CD4-positive, alpha-beta T cell treated with Interferon alpha-2 for 1 hour (primary cell): ENCODE measurements around the gene CCNY.
"Not testable (repeated sequence)": the region's sequence is repeated elsewhere in the genome, so short reads cannot be mapped to it uniquely, and the experiment has no call there.

Experiments
- DNase-seq, 2 donors: peaks; one replicate each; pipeline ENCODE4 v3.0.0-alpha.2; 2020 to 2022

The CCNY gene

GRCh38 chr10:35535136-35535535, 198.8 kb downstream of the CCNY start:
- no peak for DNase-seq

GRCh38 chr10:35536789-35537188, 200.5 kb downstream of the CCNY start:
- no peak for DNase-seq

- not testable (repeated sequence) for DNase-seq
These were observed 201.6 kb downstream of the CCNY start for GRCh38 chr10:35537925-35538324.

GRCh38 chr10:35540296-35541164, 204.2 kb downstream of the CCNY start:
- DNase-seq: no peak

DNA sequence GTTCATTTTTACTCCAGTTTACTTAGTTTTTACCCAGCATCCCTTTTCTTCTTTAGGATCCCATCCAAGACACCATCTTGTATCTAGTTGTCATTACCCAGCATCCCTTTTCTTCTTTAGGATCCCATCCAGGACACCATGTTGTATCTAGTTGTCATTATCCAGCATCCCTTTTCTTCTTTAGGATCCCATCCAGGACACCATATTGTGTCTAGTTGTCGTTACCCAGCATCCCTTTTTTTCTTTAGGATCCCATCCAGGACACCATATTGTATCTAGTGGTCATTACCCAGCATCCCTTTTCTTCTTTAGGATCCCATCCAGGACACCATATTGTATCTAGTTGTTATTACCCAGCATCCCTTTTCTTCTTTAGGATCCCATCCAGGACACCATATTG, 205.4 kb downstream of the CCNY start:
- no peak for DNase-seq

GRCh38 chr10:35542303-35542702, 206.0 kb downstream of the CCNY start:
- no peak for DNase-seq

- no peak for DNase-seq
These were observed 208.9 kb downstream of the CCNY start for GRCh38 chr10:35545079-35545657.

DNA sequence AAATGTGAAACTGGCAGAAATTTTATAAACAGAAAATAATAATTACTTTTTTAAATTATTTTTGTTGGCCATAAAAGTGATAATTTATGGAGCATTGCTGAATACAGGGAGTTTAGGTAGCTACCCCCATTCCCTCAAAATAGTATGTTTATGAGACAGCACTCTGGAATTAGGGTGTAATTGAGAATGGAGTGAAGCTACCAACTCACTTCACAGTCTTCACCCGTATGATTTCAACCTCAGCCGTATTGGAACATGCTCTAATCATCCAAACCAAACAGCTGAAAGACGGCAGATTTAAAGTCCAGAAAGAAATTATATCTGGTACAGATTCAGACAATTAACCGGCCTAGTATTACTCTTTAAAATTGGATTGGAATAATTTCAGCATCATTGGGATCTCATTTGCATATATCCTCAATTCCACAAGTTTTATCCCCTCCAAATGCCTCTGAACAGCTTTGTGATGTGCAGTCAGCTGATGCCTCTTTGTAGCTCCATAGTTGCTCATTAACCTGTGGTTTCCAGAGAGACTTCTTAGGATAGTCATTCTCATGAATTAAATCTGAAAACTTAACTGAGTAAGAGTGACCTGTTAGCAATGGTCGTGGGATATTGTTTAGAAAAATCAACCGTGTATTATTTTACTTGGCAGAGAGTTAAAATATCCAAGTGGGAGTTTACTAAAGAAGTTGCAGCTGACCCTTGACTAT, 209.7 kb downstream of the CCNY start:
- DNase-seq: no peak

DNA sequence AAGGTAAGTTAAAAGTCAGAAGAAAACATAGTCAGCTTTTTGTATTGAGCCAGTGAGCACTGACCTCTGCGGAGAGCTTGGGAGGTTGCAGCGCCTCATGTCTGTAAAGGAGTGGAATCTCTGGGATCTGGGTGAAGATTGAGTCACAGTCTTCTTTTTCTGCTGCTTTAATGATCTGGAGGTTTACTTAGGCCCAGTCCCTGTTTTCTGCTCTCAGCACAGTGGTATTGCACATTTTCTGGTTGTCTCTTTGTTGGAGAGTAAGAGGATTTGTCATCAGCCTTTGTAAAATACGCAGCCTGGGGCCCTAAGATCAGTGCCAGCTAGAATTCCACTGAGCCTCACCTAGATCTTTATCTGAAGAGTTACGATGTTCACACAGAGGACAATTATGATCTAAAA, 210.5 kb downstream of the CCNY start:
- DNase-seq: no peak

DNA sequence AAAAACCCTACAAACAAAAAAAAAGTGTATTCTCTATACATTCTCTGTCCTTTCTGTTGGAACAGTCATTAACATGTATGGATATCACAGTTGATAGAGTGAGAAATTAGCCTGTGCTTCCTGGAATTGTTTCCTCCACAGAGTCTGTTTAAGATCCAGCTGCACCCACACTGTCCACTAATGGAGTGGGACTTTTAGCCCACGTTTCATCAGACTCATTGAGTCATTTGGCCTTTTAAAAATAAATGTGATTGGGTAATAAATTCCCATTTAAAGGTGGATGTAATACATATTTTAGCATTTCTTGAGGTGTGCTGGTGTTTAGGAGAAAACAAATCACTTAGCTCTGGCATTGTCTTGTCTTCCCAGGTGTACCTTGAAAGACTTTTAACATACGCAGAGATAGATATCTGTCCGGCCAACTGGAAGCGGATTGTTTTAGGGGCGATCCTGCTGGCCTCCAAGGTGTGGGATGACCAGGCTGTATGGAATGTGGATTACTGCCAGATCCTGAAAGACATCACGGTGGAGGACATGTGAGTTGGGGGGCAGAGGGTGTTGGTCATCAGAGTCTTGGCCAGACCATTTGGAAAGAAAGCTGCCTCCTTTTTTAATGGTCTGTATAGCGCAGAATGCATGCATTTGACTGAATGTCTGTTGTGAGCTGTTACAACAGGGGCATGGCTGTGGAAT, 216.5 kb downstream of the CCNY start:
- no peak for DNase-seq

- DNase-seq: no peak
These were observed 217.7 kb downstream of the CCNY start for GRCh38 chr10:35554036-35554435.

DNA sequence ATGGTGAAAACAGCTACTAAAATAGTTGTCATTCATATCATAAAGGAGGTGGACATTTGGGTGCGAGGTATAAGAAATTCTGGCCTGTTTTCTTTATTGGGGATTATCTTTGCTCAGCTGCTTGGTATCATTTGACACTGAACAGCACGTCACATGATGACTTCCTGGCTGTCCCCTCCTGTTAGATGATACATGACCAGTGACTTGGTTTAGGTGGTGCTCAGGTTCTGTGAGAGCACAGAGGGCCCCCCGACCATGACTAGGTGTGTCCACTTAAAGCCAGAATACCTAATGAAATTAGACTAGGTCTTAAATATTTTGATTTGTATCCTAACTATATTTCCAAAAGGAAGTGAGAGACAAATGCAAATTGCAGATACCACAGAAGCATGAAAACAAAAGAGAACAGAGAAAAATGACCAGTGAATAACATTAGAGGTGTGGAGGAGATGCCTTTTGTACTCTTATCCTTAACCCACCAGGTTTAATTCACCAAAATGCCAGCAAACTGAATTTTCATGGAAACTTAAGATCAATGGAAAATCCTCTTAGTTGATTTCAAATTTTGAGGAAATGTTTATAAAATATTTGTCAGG, 218.2 kb downstream of the CCNY start:
- no peak for DNase-seq

DNA sequence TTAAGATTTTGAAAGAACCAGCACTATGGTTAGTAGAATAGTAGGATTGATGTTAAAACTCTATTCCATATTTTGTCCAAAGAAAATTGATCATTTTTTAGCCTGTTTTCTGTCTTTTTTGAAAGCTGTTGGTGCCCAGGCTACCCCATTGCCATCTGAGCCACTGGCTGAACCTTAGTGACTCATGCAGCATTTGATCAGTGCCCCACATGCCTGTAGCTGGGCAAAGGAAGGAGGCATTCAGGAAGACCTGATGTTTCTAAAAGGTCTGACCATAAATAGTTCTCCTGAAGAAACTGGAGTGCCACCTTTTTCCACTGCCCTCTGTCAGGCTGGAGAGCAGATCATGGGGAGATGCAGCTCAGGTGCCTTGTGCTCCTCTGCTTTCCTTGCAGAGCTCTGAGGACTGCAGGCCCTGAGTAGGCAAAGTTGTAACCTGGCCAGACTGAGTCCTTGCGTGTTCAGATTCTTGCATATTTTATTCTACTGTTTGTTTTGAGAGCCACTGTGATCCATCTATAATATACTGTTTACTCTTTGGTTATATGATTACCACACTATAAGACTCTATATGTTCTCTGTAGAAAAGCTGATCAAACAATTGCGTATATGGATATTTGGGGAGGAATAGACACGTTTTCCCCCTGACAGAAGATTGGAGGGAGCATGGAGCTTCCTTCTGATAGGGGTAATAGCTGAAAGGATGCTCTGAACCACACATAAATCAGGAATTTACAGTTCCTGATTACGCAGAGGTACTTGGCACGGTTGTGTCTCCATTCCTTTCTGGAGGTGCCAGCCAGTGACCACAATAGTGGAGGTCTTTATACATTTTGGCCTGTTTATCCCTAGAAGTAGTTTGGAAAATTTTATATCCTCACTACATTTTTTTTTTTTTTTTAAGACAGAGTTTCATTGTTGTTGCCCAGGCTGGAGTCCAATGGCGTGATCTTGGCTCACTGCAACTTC, 219.9 kb downstream of the CCNY start:
- DNase-seq: no peak

DNA sequence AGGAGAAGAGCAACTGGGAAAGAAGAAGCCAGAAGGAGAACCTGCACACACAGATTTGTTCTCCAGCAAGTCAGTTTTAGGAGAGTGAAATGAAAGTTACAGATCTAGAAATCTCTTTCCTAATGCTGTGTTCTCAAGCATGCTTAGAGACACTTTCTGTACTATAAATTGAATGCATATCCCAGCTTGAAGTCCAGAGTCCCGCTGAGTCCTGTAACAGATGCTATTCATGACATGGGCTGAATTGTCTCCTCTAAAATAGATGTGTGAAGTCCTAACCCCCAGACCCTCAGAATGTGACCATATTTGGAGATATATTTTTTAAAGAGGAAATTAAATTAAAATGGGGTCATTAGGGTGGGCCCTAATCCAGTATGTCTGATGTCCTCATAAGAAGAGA, 222.0 kb downstream of the CCNY start:
- DNase-seq: no peak

- no peak for DNase-seq
These were observed 223.1 kb downstream of the CCNY start for GRCh38 chr10:35559416-35559815.

DNA sequence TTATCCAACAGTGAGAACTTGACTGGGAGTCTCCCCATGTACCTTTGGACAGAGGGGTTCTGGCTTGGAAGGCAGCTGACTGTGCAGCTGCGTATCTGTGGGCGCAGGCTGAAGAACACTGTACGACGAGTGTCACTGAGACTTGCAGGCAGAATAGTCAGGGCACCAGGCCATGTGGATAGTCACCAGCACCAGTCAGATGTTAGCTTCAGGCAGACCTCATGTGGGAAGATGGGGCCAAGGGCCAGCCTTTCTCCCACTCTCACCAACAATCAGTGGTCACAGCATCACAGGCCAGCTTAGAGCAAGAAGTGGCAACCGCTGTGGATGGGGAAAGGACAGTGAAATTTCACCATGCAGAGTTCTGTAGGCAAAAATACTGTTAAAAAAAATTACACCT, 225.4 kb downstream of the CCNY start:
- no peak for DNase-seq

- no peak for DNase-seq
These were observed 226.1 kb downstream of the CCNY start for GRCh38 chr10:35562427-35562826.

- DNase-seq: peak; percentile 34 to 54
These were observed 227.1 kb downstream of the CCNY start for GRCh38 chr10:35563261-35563891.

- no peak for DNase-seq
These were observed 228.1 kb downstream of the CCNY start for GRCh38 chr10:35564341-35564968.

GRCh38 chr10:35565602-35566081, 229.3 kb downstream of the CCNY start:
- no peak for DNase-seq
